PC-9 (cell line): ENCODE data around the gene UST. TPM values are rescaled to one million over a fixed set of nuclear protein-coding genes. Genes with fewer than 3 reads are reported as not detected.

Source experiments
- BruUV-seq: library from RNA; stranded (reverse); fragments of 400-500 nt; replicated peaks from 2 replicates; lab custom pipeline; 2021; lab: Mats Ljungman, UMichigan
- CTCF ChIA-PET: fragments of 300-600 bp; sonication (Branson Sonifier 250); formaldehyde crosslinking; loops from one replicate; lab custom pipeline; 2022; ENCODE audit warnings: antibody characterized with exemption; lab: Charles Lee
- POLR2A ChIA-PET: fragments of 300-600 bp; sonication (Branson Sonifier 250); formaldehyde crosslinking; loops from one replicate; lab custom pipeline; 2022; ENCODE audit warnings: antibody characterized with exemption; ENCODE audit not compliant: unreplicated experiment; lab: Charles Lee
- DNase-seq, 2 experiments: peaks; one replicate each; pipeline versions ENCODE4 v3.0.0 to v3.0.0-alpha.2; 2015 to 2022; ENCODE audit warnings: mixed read lengths in 1 of 2
- H2AFZ ChIP-seq: fragments of 200-600 bp; sonication (generic); 2 replicates; pipeline ENCODE4 v1.8.1; 2017; ENCODE audit warnings: antibody characterized with exemption
- H3F3A ChIP-seq: fragments of 200-600 bp; sonication (generic); 2 replicates; pipeline ENCODE4 v1.8.1; 2017; ENCODE audit warnings: antibody characterized with exemption, mild to moderate bottlenecking, low read depth; ENCODE audit not compliant: insufficient read depth
- H3K27ac ChIP-seq: fragments of 200-600 bp; sonication (generic); 2 replicates; pipeline ENCODE4 v1.6.1; 2016; ENCODE audit warnings: mixed run types
- H3K27me3 ChIP-seq: fragments of 200-600 bp; sonication (generic); 2 replicates; pipeline ENCODE4 v1.6.1; 2016; ENCODE audit warnings: low read depth, mixed run types; ENCODE audit not compliant: insufficient read depth
- H3K36me3 ChIP-seq: fragments of 200-600 bp; sonication (generic); 2 replicates; pipeline ENCODE4 v1.6.1; 2016; ENCODE audit warnings: low read depth, mixed run types
- H3K4me1 ChIP-seq: fragments of 200-600 bp; sonication (generic); replicated peaks from 2 replicates; pipeline ENCODE4 v1.6.1; 2016; ENCODE audit warnings: mixed run types; ENCODE audit not compliant: insufficient read depth
- H3K4me2 ChIP-seq: fragments of 200-600 bp; sonication (generic); 2 replicates; pipeline ENCODE4 v1.6.1; 2017; ENCODE audit warnings: mixed run types
- H3K4me3 ChIP-seq: fragments of 200-600 bp; sonication (generic); 2 replicates; pipeline ENCODE4 v1.6.1; 2016; ENCODE audit warnings: mixed run types
- H3K79me2 ChIP-seq: fragments of 200-600 bp; sonication (generic); 2 replicates; pipeline ENCODE4 v1.6.1; 2017; ENCODE audit warnings: low read depth, mixed run types
- H3K9me2 ChIP-seq: fragments of 200-600 bp; sonication (generic); 2 replicates; pipeline ENCODE4 v1.8.1; 2017; ENCODE audit warnings: mild to moderate bottlenecking; ENCODE audit not compliant: insufficient read depth
- H3K9me3 ChIP-seq: fragments of 200-600 bp; sonication (generic); 2 replicates; pipeline ENCODE4 v1.8.1; 2016; ENCODE audit warnings: low read depth; ENCODE audit not compliant: insufficient read depth
- H4K20me1 ChIP-seq: fragments of 200-600 bp; sonication (generic); 2 replicates; pipeline ENCODE4 v1.8.1; 2017; ENCODE audit not compliant: insufficient read depth
- CTCF ChIP-seq: fragments of 200-600 bp; sonication (generic); conservative IDR thresholded peaks from 2 replicates; pipeline ENCODE4 v1.6.1; 2017; ENCODE audit warnings: mixed run types, antibody characterized with exemption, mild to moderate bottlenecking, moderate library complexity
- EZH2 ChIP-seq: fragments of 200-600 bp; sonication (generic); IDR thresholded peaks from 2 replicates; pipeline ENCODE4 v1.8.0; 2017; ENCODE audit warnings: antibody characterized with exemption, low read depth
- intact Hi-C: fragments of 100-400 bp; cut with micrococcal nuclease; formaldehyde crosslinking; loops from one replicate; pipeline ENCODE4 v1.10.0; 2022; ENCODE audit not compliant: unreplicated experiment
- total RNA-seq: library from RNA; stranded (reverse); gene quantifications from 2 replicates; pipeline ENCODE4 v1.2.3, GENCODE V29; 2021

Gene UST
- total RNA-seq, 1 experiment from 2014 or later, result 4.2 TPM

GRCh38 chr6:148736774-148737412, 9.9 kb upstream of the UST start:
- Histone ChIP-seq H3K9me3 (no peaks in the 10 kb centered on the region), H3K4me1 (no peaks in the 10 kb centered on the region), H3K79me2 (no peaks in the 10 kb centered on the region), H3K36me3 (no peaks in the 10 kb centered on the region), H3F3A (no peaks in the 10 kb centered on the region), H3K9me2 (no peaks in the 10 kb centered on the region), H3K27ac (no peak overlapping the region), H3K4me2 (no peak overlapping the region), H3K27me3 (no peaks in the 10 kb centered on the region), H3K4me3 (no peak overlapping the region), H2AFZ (no peak overlapping the region), H4K20me1 (no peaks in the 10 kb centered on the region)
- ChIA-PET POLR2A (no interaction called here), CTCF (no interaction called here)
- BruUV-seq, result no TSS peak
- TF ChIP-seq CTCF (no peak), EZH2 (no peak)
- DNase-seq, result no peak
- intact Hi-C loops, result no loop called here

GRCh38 chr6:148737806-148738205, 9.0 kb upstream of the UST start:
- H3K9me2 ChIP-seq, result no peaks in the 10 kb centered on the region
- intact Hi-C loops, result no loop called here
- POLR2A ChIA-PET, result no interaction called here
- H3K27me3 ChIP-seq, result no peaks in the 10 kb centered on the region
- no peaks in the 10 kb centered on the region for H3K79me2 ChIP-seq
- BruUV-seq, result no TSS peak
- no peaks in the 10 kb centered on the region for H3K36me3 ChIP-seq
- H3F3A ChIP-seq, result no peaks in the 10 kb centered on the region
- H3K4me2 ChIP-seq, result no peak overlapping the region
- no peaks in the 10 kb centered on the region for H3K4me1 ChIP-seq
- no peak for DNase-seq
- no peaks in the 10 kb centered on the region for H3K9me3 ChIP-seq
- no peak overlapping the region for H3K4me3 ChIP-seq
- TF ChIP-seq EZH2 (no peak), CTCF (no peak)
- H4K20me1 ChIP-seq, result no peaks in the 10 kb centered on the region
- no peak overlapping the region for H2AFZ ChIP-seq
- H3K27ac ChIP-seq, result no peak overlapping the region
- CTCF ChIA-PET, result no interaction called here

- H3K79me2 ChIP-seq, result no peaks in the 10 kb centered on the region
- H3K27ac ChIP-seq, result no peak overlapping the region
- no peaks in the 10 kb centered on the region for H3K4me1 ChIP-seq
- H3K9me2 ChIP-seq, result no peaks in the 10 kb centered on the region
- no peaks in the 10 kb centered on the region for H3K9me3 ChIP-seq
- H4K20me1 ChIP-seq, result no peaks in the 10 kb centered on the region
- BruUV-seq, result no TSS peak
- POLR2A ChIA-PET, result no interaction called here
- TF ChIP-seq CTCF (no peak), EZH2 (no peak)
- intact Hi-C loops, result no loop called here
- no peak overlapping the region for H3K4me2 ChIP-seq
- CTCF ChIA-PET, result no interaction called here
- H3K4me3 ChIP-seq, result no peak overlapping the region
- H2AFZ ChIP-seq, result no peak overlapping the region
- no peaks in the 10 kb centered on the region for H3K27me3 ChIP-seq
- no peaks in the 10 kb centered on the region for H3K36me3 ChIP-seq
- no peak for DNase-seq
- no peaks in the 10 kb centered on the region for H3F3A ChIP-seq
Measured at GRCh38 chr6:148738946-148739821, 7.6 kb upstream of the UST start.
